WTC11 (cell line): ENCODE results near the gene SNRPA1. TPM values are rescaled to one million over a fixed set of nuclear protein-coding genes. Genes with fewer than 3 reads are reported as not detected.

ENCODE experiments used
- ATAC-seq: fragments of 200-7000 bp; cut with Tn5 transposase; 2 replicates; pipeline ENCODE4 v1.10.0; 2021; ENCODE audit warnings: mild to moderate bottlenecking, moderate library complexity
- CTCF ChIA-PET: fragments of 300-600 bp; sonication (Branson Sonifier 250); formaldehyde crosslinking; loops from one replicate; lab custom pipeline; 2021; ENCODE audit warnings: antibody characterized with exemption; lab: Charles Lee
- POLR2A ChIA-PET: fragments of 350-600 bp; sonication (Branson Sonifier 250); formaldehyde crosslinking; loops from one replicate; lab custom pipeline; 2021; ENCODE audit warnings: antibody characterized with exemption; lab: Charles Lee
- DNase-seq: peaks from one replicate; pipeline ENCODE4 v3.0.0; 2021; ENCODE audit warnings: low spot score
- H3K27ac Mint-ChIP-seq: 2 replicates; pipeline ENCODE4 v1.8.0; 2021; ENCODE audit warnings: mixed read lengths
- H3K27me3 Mint-ChIP-seq: 2 replicates; pipeline ENCODE4 v1.8.0; 2021; ENCODE audit warnings: low read depth, mild to moderate bottlenecking, moderate library complexity, mixed read lengths
- H3K36me3 Mint-ChIP-seq: 2 replicates; pipeline ENCODE4 v1.8.0; 2021; ENCODE audit warnings: mixed read lengths
- H3K4me1 Mint-ChIP-seq: 2 replicates; pipeline ENCODE4 v1.8.0; 2022; ENCODE audit warnings: mixed read lengths
- H3K4me3 Mint-ChIP-seq: 2 replicates; pipeline ENCODE4 v1.8.0; 2021; ENCODE audit warnings: mild to moderate bottlenecking, moderate library complexity, mixed read lengths
- H3K9me3 Mint-ChIP-seq: 2 replicates; pipeline ENCODE4 v1.8.0; 2021; ENCODE audit warnings: mixed read lengths
- FOXP1 ChIP-seq: sonication (generic); formaldehyde crosslinking; IDR thresholded peaks from 2 replicates; pipeline ENCODE4 v1.8.0; 2022; ENCODE audit warnings: missing genetic modification reagents, mild to moderate bottlenecking, moderate library complexity, borderline replicate concordance
- GTF2I ChIP-seq: fragments of 250-450 bp; sonication (Bioruptor Pico); conservative IDR thresholded peaks from 2 replicates; pipeline ENCODE4 v1.4.0; 2021; ENCODE audit warnings: mild to moderate bottlenecking
- HMGA2 ChIP-seq: fragments of 250-450 bp; sonication (Bioruptor Pico); IDR thresholded peaks from 2 replicates; pipeline ENCODE4 v1.4.0; 2021; ENCODE audit warnings: mild to moderate bottlenecking, moderate library complexity
- JAZF1 ChIP-seq: fragments of 250-450 bp; sonication (Bioruptor Pico); IDR thresholded peaks from 2 replicates; pipeline ENCODE4 v1.9.0; 2021; ENCODE audit warnings: moderate library complexity, mild to moderate bottlenecking, inconsistent platforms
- NR3C1 ChIP-seq: sonication (generic); formaldehyde crosslinking; conservative IDR thresholded peaks from 2 replicates; pipeline ENCODE4 v1.8.1; 2023; ENCODE audit warnings: low read depth, mild to moderate bottlenecking, missing genetic modification reagents
- TEAD1 ChIP-seq: sonication (generic); formaldehyde crosslinking; IDR thresholded peaks from 2 replicates; pipeline ENCODE4 v1.8.0; 2022; ENCODE audit warnings: mild to moderate bottlenecking, missing genetic modification reagents
- ZBTB21 ChIP-seq: sonication (generic); formaldehyde crosslinking; IDR thresholded peaks from 2 replicates; pipeline ENCODE4 v1.8.1; 2023; ENCODE audit warnings: mild to moderate bottlenecking, missing genetic modification reagents, borderline replicate concordance
- total RNA-seq: library from RNA; stranded (reverse); gene quantifications from 3 replicates; pipeline ENCODE4 v1.2.3, GENCODE V29; 2021
- TF ChIP-seq, protein P1 (sequence below): sonication (generic); formaldehyde crosslinking; IDR thresholded peaks from 2 replicates; pipeline ENCODE4 v1.8.1; 2023; ENCODE audit warnings: mild to moderate bottlenecking, missing genetic modification reagents, moderate library complexity
- TF ChIP-seq, protein P2 (sequence below): sonication (generic); formaldehyde crosslinking; IDR thresholded peaks from 2 replicates; pipeline ENCODE4 v1.8.0; 2023; ENCODE audit warnings: missing genetic modification reagents
- TF ChIP-seq, protein P3 (sequence below): fragments of 250-450 bp; sonication (Bioruptor Pico); IDR thresholded peaks from 2 replicates; pipeline ENCODE4 v2.1.2; 2022; ENCODE audit warnings: mild to moderate bottlenecking, moderate library complexity
- TF ChIP-seq, protein P4 (sequence below): sonication (generic); formaldehyde crosslinking; conservative IDR thresholded peaks from 2 replicates; pipeline ENCODE4 v1.8.1; 2023; ENCODE audit warnings: mild to moderate bottlenecking, low read depth, missing genetic modification reagents, moderate library complexity
- TF ChIP-seq, protein P5 (sequence below): fragments of 250-450 bp; sonication (Bioruptor Pico); conservative IDR thresholded peaks from 2 replicates; pipeline ENCODE4 v1.9.0; 2021; ENCODE audit warnings: mild to moderate bottlenecking
- TF ChIP-seq, protein P6 (sequence below): fragments of 250-450 bp; sonication (Bioruptor Pico); IDR thresholded peaks from 2 replicates; pipeline ENCODE4 v1.9.0; 2021; ENCODE audit warnings: moderate library complexity, mild to moderate bottlenecking, inconsistent platforms, borderline replicate concordance

The SNRPA1 gene
- total RNA-seq, 1 experiment from 2014 or later = 170 TPM

DNA sequence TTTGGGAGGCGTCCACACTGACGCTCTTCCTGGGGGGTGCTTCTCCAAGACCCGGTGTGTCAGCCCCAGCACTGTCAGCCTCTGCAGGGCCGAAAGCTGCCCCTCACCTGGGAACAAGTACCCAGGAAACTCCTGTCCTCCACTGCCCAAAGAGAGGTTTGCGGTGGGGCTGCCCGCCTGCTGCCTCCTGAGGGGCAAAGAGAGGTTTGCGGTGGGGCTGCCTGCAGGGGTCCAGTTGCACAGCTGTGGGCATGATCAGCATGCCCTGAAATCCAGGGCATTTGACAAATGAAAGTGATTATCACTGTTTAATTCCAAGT lies 15.1 kb upstream of the SNRPA1 start (continued):
- TF ChIP-seq, protein P1, sequence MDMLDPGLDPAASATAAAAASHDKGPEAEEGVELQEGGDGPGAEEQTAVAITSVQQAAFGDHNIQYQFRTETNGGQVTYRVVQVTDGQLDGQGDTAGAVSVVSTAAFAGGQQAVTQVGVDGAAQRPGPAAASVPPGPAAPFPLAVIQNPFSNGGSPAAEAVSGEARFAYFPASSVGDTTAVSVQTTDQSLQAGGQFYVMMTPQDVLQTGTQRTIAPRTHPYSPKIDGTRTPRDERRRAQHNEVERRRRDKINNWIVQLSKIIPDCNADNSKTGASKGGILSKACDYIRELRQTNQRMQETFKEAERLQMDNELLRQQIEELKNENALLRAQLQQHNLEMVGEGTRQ = no peak
- TF ChIP-seq, all 79 proteins: peak for 0

DNA sequence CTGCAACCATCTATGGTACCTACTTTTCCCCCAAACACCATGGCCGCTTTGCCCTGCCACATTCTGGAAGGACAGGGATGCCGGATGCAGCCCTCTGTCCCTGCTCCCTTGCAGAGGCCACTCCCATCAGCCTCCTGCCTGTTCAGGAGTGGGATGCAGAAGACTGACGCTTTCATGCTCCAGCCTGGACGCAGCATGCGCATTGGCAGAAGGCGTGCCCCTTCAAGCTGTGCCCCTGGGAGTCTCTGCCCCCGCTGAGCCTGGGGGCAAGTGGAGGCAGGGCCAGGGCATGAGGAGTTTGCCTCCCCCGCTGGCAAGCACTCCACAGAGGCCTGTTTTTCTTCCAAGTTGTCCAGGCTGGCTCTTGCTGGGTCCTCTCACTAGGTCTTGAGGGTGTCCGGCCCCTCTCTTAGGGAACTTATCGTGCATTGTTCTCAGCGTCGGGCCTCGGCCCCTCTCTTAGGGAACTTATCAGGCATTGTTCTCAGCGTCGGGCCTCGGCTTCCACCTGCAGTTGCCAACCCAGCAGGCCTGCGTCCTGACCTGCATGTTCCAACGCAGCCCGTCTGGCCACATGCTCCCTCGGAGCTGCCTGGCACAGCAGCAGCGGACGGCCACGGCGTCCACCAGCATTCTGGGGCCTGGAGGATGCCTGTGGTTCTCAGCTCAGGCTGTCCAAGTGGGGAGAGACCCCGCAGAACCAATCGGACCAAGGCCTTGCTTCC lies 14.6 kb upstream of the SNRPA1 start:
- Mint-ChIP-seq H3K36me3 (no peaks in the 10 kb centered on the region), H3K4me3 (no peak overlapping the region), H3K4me1 (no peaks in the 10 kb centered on the region), H3K27me3 (no peaks in the 10 kb centered on the region), H3K9me3 (peaks cover 3% of the 10 kb centered on the region; the same call in 1 of the 2 replicates), H3K27ac (no peak overlapping the region)
- ATAC-seq = no peak
- TF ChIP-seq, protein P2, sequence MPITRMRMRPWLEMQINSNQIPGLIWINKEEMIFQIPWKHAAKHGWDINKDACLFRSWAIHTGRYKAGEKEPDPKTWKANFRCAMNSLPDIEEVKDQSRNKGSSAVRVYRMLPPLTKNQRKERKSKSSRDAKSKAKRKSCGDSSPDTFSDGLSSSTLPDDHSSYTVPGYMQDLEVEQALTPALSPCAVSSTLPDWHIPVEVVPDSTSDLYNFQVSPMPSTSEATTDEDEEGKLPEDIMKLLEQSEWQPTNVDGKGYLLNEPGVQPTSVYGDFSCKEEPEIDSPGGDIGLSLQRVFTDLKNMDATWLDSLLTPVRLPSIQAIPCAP = no peak
- TF ChIP-seq TEAD1 (CRISPR knock-in tag) (no peak), GTF2I (CRISPR knock-in tag) (no peak), NR3C1 (CRISPR knock-in tag) (no peak), HMGA2 (CRISPR knock-in tag) (no peak), ZBTB21 (CRISPR knock-in tag) (no peak), JAZF1 (CRISPR knock-in tag) (no peak), FOXP1 (CRISPR knock-in tag) (no peak)
- TF ChIP-seq, protein P3, sequence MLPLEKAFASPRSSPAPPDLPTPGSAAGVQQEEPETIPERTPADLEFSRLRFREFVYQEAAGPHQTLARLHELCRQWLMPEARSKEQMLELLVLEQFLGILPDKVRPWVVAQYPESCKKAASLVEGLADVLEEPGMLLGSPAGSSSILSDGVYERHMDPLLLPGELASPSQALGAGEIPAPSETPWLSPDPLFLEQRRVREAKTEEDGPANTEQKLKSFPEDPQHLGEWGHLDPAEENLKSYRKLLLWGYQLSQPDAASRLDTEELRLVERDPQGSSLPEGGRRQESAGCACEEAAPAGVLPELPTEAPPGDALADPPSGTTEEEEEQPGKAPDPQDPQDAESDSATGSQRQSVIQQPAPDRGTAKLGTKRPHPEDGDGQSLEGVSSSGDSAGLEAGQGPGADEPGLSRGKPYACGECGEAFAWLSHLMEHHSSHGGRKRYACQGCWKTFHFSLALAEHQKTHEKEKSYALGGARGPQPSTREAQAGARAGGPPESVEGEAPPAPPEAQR (CRISPR knock-in tag) = no peak
- TF ChIP-seq, protein P4, sequence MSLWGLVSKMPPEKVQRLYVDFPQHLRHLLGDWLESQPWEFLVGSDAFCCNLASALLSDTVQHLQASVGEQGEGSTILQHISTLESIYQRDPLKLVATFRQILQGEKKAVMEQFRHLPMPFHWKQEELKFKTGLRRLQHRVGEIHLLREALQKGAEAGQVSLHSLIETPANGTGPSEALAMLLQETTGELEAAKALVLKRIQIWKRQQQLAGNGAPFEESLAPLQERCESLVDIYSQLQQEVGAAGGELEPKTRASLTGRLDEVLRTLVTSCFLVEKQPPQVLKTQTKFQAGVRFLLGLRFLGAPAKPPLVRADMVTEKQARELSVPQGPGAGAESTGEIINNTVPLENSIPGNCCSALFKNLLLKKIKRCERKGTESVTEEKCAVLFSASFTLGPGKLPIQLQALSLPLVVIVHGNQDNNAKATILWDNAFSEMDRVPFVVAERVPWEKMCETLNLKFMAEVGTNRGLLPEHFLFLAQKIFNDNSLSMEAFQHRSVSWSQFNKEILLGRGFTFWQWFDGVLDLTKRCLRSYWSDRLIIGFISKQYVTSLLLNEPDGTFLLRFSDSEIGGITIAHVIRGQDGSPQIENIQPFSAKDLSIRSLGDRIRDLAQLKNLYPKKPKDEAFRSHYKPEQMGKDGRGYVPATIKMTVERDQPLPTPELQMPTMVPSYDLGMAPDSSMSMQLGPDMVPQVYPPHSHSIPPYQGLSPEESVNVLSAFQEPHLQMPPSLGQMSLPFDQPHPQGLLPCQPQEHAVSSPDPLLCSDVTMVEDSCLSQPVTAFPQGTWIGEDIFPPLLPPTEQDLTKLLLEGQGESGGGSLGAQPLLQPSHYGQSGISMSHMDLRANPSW (CRISPR knock-in tag) = no peak
- TF ChIP-seq, protein P5, sequence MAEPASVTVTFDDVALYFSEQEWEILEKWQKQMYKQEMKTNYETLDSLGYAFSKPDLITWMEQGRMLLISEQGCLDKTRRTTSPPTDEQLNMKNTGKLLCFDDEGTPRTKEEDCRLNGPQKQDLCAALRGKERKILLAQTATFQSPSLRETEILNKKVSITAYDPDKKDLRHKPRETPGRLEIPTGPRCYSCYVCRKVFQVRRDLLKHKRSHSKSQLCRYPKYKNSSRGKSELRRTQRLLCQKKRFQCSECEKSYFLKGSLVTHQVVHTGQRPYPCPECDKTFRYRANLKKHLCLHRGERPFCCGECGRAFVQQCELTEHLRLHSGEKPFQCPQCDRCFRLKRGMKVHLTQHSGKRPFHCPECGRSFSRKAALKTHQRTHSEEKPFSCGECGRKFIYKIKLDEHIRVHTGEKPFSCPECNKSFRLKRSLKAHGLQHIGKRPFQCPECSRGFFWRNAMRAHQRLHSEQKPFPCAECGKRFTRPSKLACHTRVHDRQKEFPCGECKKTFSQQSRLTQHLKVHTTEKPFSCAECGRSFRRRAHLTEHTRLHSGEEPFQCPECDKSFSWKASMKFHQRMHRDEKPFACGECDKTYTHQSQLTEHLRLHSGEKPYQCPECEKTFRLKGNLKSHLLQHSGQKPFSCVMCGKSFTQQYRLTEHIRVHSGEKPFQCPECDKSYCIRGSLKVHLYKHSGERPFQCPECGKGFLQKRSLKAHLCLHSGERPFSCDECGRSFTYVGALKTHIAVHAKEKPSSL (CRISPR knock-in tag) = no peak
- TF ChIP-seq, protein P6, sequence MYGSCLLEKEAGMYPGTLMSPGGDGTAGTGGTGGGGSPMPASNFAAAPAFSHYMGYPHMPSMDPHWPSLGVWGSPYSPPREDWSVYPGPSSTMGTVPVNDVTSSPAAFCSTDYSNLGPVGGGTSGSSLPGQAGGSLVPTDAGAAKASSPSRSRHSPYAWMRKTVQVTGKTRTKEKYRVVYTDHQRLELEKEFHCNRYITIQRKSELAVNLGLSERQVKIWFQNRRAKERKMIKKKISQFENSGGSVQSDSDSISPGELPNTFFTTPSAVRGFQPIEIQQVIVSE (CRISPR knock-in tag) = no peak
- CTCF ChIA-PET = interaction anchor here (1.7 kb wide), 1 partner anchor 11 kb away, joined by 7 read pairs; no protein-coding TSS in a partner anchor
- no peak for DNase-seq
- POLR2A ChIA-PET = no interaction called here
